Naive B cell (primary cell): ENCODE results near the gene GALE. TPM values are rescaled to one million over a fixed set of nuclear protein-coding genes. Genes with fewer than 3 reads are reported as not detected.

ENCODE experiments used
- ATAC-seq, 2 donors: fragments of 150-1000 bp; cut with Tn5 transposase; 2 replicates each; pipeline ENCODE4 v1.10.0; 2021; ENCODE audit warnings: low read depth in 2 of 2, mild to moderate bottlenecking in 2 of 2, moderate library complexity in 2 of 2
- DNase-seq: peaks from one replicate; pipeline ENCODE4 v3.0.0; 2022
- H3K27ac Mint-ChIP-seq, 6 donors: one replicate each; pipeline ENCODE4 v1.8.0; 2020 to 2022; ENCODE audit warnings: mild to moderate bottlenecking in 6 of 6, mixed read lengths in 6 of 6, moderate library complexity in 5 of 6, inconsistent platforms in 2 of 6
- H3K27me3 Mint-ChIP-seq, 3 donors: one replicate each; pipeline ENCODE4 v1.8.0; 2021 to 2022; ENCODE audit warnings: mixed read lengths in 3 of 3, mild to moderate bottlenecking in 1 of 3
- H3K36me3 Mint-ChIP-seq, 2 donors: one replicate each; pipeline ENCODE4 v1.8.0; 2020 to 2022; ENCODE audit warnings: mixed read lengths in 2 of 2, inconsistent platforms in 1 of 2, mild to moderate bottlenecking in 1 of 2
- H3K4me1 Mint-ChIP-seq, 3 donors: one replicate each; pipeline ENCODE4 v1.8.0; 2020 to 2022; ENCODE audit warnings: mixed read lengths in 3 of 3, inconsistent platforms in 1 of 3, mild to moderate bottlenecking in 1 of 3, moderate library complexity in 1 of 3
- H3K4me3 Mint-ChIP-seq, 8 donors: one replicate each; pipeline ENCODE4 v1.8.0; 2020 to 2022; ENCODE audit warnings: mild to moderate bottlenecking in 8 of 8, mixed read lengths in 8 of 8, moderate library complexity in 8 of 8, inconsistent platforms in 2 of 8
- H3K9me3 Mint-ChIP-seq, 7 donors: one replicate each; pipeline ENCODE4 v1.8.0; 2020 to 2022; ENCODE audit warnings: mixed read lengths in 7 of 7, mild to moderate bottlenecking in 5 of 7, inconsistent platforms in 2 of 7, moderate library complexity in 1 of 7
- polyA plus RNA-seq, 6 donors: library from polyadenylated mRNA; unstranded; fragments of 300-500 nt; fragmentation: Illumina TruSeq; gene quantifications; one replicate each; pipeline ENCODE4 v1.2.3, GENCODE V29; 2021; ENCODE audit warnings: low read depth in 6 of 6

GALE gene
- polyA plus RNA-seq, 6 donors from 2014 or later: 3.8 to 7.9 (median 4.3) TPM; not detected in 1

DNA sequence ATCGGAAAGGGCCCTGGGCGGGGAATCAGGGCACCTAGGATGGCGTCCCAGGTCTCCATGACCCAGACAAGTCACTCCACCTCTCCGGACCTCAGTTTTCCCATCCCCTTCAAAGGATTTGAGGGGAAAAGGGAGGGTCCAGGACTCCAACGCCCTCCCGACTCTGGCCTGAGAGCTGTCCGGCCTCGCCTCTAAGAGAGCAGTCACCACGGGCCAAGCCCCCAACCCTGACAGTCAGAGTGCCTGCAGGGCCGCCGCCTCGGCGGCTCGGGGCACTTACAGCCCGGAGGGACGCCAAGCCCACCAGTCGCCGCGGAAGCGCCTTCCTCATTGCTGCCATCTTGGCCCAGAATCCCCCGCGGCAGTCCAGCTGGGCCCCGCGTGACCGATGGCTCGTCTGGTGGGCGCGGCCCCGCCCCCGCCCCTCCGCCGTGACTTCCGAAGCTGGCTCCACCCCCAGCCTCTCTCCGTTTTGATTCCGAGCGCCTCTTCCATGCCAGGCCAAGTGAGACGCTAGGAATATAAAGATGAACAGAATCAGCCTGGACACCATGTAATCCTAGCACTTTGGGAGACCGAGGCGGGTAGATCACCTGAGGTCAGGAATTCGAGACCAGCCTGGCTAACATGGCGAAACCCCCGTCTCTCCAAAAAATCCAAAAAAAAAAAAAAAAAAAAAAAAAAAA, 24.7 kb upstream of the GALE start, which contains the start of gene HMGCL:
Gene HMGCL (minus strand): TSS at position 354 of the 686 bp plus-strand sequence. CDS start 14 bp downstream, at position 340.
- DNase-seq: peak; percentile 85
- peak within 1 kb of the TSS; percentile 95 to 99 (median 97) for H3K27ac Mint-ChIP-seq
- peak; percentile 96 to 98 for ATAC-seq
- peaks cover 15 to 34% (median 24%) of the 10 kb centered on the region in 3 donors for H3K4me1 Mint-ChIP-seq
- H3K27me3 Mint-ChIP-seq: no peaks in the 10 kb centered on the region
- H3K4me3 Mint-ChIP-seq: peak within 1 kb of the TSS; percentile 91 to 99 (median 96)
- no peaks in the 10 kb centered on the region for H3K36me3 Mint-ChIP-seq
- H3K9me3 Mint-ChIP-seq: no peaks in the 10 kb centered on the region

- H3K4me3 Mint-ChIP-seq: peak overlapping the region; percentile 91 to 99 (median 96)
- no peaks in the 10 kb centered on the region for H3K27me3 Mint-ChIP-seq
- peaks cover 15 to 34% (median 24%) of the 10 kb centered on the region in 3 donors for H3K4me1 Mint-ChIP-seq
- ATAC-seq: peak; percentile 3 to 6
- DNase-seq: no peak
- no peaks in the 10 kb centered on the region for H3K36me3 Mint-ChIP-seq
- H3K9me3 Mint-ChIP-seq: no peaks in the 10 kb centered on the region
- H3K27ac Mint-ChIP-seq: peak overlapping the region; percentile 95 to 99 (median 97)
These were observed 24.1 kb upstream of the GALE start for GRCh38 chr1:23824711-23825075.

- Mint-ChIP-seq H3K27ac (peak overlapping the region in 3 of 6 donors; percentile 81 to 95 (median 87)), H3K36me3 (no peaks in the 10 kb centered on the region), H3K9me3 (no peaks in the 10 kb centered on the region), H3K4me1 (peaks cover 15 to 34% (median 24%) of the 10 kb centered on the region in 3 donors), H3K27me3 (no peaks in the 10 kb centered on the region), H3K4me3 (peak overlapping the region; percentile 25 to 99 (median 80))
- DNase-seq (no peak), ATAC-seq (no peak)
These were observed 23.2 kb upstream of the GALE start for GRCh38 chr1:23823767-23824166.

DNA sequence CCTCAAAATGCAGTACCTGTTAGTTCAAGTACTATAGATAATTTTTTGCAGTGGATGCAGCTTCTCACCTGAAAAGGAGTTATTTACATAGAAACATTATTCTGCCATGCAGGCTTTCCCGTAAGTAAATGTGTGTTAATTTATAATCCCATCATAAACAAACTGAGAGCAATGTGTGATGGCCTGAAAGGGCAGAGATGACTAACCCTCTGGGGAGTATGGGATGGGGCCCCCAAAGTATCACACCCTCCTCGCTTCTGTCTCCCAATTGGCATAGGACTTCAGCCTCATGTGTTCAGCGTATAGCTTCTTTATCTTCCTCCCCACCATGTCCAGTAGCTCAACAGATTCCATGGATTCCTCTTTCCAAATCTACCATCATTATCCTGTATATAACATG, 17.1 kb upstream of the GALE start:
- peaks cover 0 to 5% of the 10 kb centered on the region in 2 donors for H3K36me3 Mint-ChIP-seq
- ATAC-seq (no peak), DNase-seq (no peak)
- no peaks in the 10 kb centered on the region for H3K9me3 Mint-ChIP-seq
- H3K27me3 Mint-ChIP-seq: no peaks in the 10 kb centered on the region
- peaks cover 5 to 11% (median 10%) of the 10 kb centered on the region in 3 donors for H3K4me1 Mint-ChIP-seq
- H3K4me3 Mint-ChIP-seq: no peak overlapping the region
- H3K27ac Mint-ChIP-seq: peak overlapping the region in 1 of 6 donors; percentile 39

GRCh38 chr1:23816906-23817305, 16.4 kb upstream of the GALE start:
- no peaks in the 10 kb centered on the region for H3K27me3 Mint-ChIP-seq
- no peak overlapping the region for H3K27ac Mint-ChIP-seq
- H3K4me3 Mint-ChIP-seq: peak overlapping the region in 1 of 8 donors; percentile 43
- no peaks in the 10 kb centered on the region for H3K9me3 Mint-ChIP-seq
- ATAC-seq: no peak
- DNase-seq: no peak
- peaks cover 0 to 5% of the 10 kb centered on the region in 2 donors for H3K36me3 Mint-ChIP-seq
- H3K4me1 Mint-ChIP-seq: peaks cover 4 to 10% (median 10%) of the 10 kb centered on the region in 3 donors

GRCh38 chr1:23816361-23816760, 15.8 kb upstream of the GALE start:
- Mint-ChIP-seq H3K4me1 (peaks cover 2 to 16% (median 7%) of the 10 kb centered on the region in 3 donors), H3K27ac (no peak overlapping the region), H3K9me3 (no peaks in the 10 kb centered on the region), H3K4me3 (no peak overlapping the region), H3K36me3 (peaks cover 0 to 5% of the 10 kb centered on the region in 2 donors), H3K27me3 (no peaks in the 10 kb centered on the region)
- DNase-seq (no peak), ATAC-seq (no peak)

DNA sequence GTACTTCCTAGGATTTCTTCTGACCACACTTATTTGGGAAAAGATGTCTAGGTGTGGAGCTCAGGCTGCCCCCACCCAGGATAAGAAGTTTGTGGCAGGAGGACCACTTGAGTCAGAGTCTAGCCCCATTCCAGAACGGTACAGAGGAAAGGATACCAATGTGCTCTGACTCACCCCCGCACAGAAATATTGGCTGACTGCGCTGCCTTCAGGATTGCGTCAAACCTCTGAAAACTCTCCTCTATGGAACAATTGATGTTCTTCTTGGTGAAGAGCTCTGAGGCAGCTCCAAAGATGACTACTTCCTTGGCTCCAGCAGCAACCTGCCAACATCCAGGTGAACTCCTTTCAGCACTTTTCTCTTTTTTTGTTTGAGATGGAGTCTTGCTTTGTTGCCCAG, 13.5 kb upstream of the GALE start:
- no peaks in the 10 kb centered on the region for H3K9me3 Mint-ChIP-seq
- DNase-seq: no peak
- peaks cover 20 to 35% (median 27%) of the 10 kb centered on the region in 3 donors for H3K4me1 Mint-ChIP-seq
- ATAC-seq: no peak
- H3K27me3 Mint-ChIP-seq: no peaks in the 10 kb centered on the region
- H3K4me3 Mint-ChIP-seq: no peak overlapping the region
- H3K36me3 Mint-ChIP-seq: peaks cover 0 to 5% of the 10 kb centered on the region in 2 donors
- peak overlapping the region in 3 of 6 donors; percentile 24 to 76 (median 26) for H3K27ac Mint-ChIP-seq

DNA sequence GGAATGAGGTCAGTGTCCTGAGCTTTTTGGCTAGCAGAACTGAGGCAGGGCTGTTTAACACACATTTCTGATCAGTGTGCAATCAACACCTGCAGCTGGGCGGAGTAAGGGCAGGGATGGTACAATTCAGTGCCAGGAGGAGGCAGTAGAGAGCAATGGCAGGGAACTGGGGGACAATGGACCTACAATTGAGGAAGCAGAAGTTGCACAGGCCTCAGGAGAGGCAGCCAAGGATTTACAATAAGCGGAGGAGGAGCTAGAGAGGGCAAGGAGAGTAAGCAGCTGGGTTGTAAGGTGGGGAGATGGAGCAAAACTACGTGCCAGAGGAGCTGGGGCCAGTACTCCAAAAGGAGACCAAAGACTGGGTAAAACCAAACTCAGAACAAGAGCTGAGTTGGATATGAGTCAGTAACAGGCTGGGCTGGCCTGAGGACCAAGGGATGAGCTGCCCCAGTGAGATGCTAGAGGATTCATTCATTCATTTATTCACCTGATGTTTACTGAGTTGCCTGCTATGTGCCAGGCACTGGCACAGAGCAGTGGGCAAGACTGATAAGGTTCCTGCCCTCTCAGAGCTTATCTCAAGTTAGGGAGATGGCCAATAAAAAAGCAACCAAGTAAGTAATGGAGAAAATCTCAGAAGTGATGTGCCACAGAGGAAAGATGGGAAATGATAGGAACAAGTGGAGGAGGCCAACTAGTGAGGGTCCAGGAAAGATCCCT, 10.4 kb upstream of the GALE start:
- H3K27ac Mint-ChIP-seq: peak overlapping the region in 4 of 6 donors; percentile 41 to 87 (median 78)
- DNase-seq: peak; percentile 76
- H3K4me3 Mint-ChIP-seq: no peak overlapping the region
- peaks cover 23 to 35% (median 27%) of the 10 kb centered on the region in 3 donors for H3K4me1 Mint-ChIP-seq
- peak; percentile 86 to 88 for ATAC-seq
- H3K9me3 Mint-ChIP-seq: no peaks in the 10 kb centered on the region
- peaks cover 0 to 4% of the 10 kb centered on the region in 2 donors for H3K36me3 Mint-ChIP-seq
- H3K27me3 Mint-ChIP-seq: no peaks in the 10 kb centered on the region

- H3K4me3 Mint-ChIP-seq: peak overlapping the region in 2 of 8 donors; percentile 2 to 22
- DNase-seq: peak; percentile 85
- peak overlapping the region in 5 of 6 donors; percentile 41 to 94 (median 80) for H3K27ac Mint-ChIP-seq
- H3K4me1 Mint-ChIP-seq: peaks cover 33 to 38% (median 37%) of the 10 kb centered on the region in 3 donors
- peaks cover 4 to 9% of the 10 kb centered on the region in 2 donors for H3K36me3 Mint-ChIP-seq
- peak; percentile 84 to 87 for ATAC-seq
- H3K9me3 Mint-ChIP-seq: no peaks in the 10 kb centered on the region
- no peaks in the 10 kb centered on the region for H3K27me3 Mint-ChIP-seq
These were observed 9.2 kb upstream of the GALE start for GRCh38 chr1:23809751-23810171.

DNA sequence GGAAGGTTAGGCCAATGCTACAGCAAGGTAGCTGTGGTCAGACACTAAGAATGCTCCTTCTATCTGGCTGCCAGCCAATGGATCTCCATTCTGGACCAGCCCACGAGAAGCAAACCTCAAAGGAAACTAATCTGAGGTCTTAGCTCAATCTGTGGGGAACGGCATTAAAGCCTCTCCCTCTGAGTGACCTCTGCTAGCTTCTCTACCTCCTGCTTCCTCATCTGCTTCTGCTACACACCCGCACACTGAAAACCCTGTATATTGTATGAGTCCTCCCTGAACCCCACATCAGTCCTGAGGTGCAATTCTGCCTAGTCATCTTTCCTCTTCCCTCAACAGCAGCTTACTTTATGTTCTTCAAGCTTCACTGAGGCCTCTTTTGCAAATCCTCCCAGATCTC, 6.9 kb upstream of the GALE start:
- peaks cover 27 to 40% (median 34%) of the 10 kb centered on the region in 3 donors for H3K4me1 Mint-ChIP-seq
- DNase-seq (no peak), ATAC-seq (no peak)
- H3K4me3 Mint-ChIP-seq: no peak overlapping the region
- H3K9me3 Mint-ChIP-seq: no peaks in the 10 kb centered on the region
- H3K36me3 Mint-ChIP-seq: peaks cover 4 to 16% of the 10 kb centered on the region in 2 donors
- H3K27me3 Mint-ChIP-seq: no peaks in the 10 kb centered on the region
- H3K27ac Mint-ChIP-seq: peak overlapping the region in 2 of 6 donors; percentile 4 to 87

GRCh38 chr1:23806280-23806679, 5.7 kb upstream of the GALE start:
- H3K36me3 Mint-ChIP-seq: peaks cover 4 to 16% of the 10 kb centered on the region in 2 donors
- peaks cover 23 to 38% (median 31%) of the 10 kb centered on the region in 3 donors for H3K4me1 Mint-ChIP-seq
- no peaks in the 10 kb centered on the region for H3K9me3 Mint-ChIP-seq
- H3K4me3 Mint-ChIP-seq: peak overlapping the region in 1 of 8 donors; percentile 66
- no peak for DNase-seq
- H3K27me3 Mint-ChIP-seq: no peaks in the 10 kb centered on the region
- peak overlapping the region in 2 of 6 donors; percentile 53 to 94 for H3K27ac Mint-ChIP-seq
- no peak for ATAC-seq

DNA sequence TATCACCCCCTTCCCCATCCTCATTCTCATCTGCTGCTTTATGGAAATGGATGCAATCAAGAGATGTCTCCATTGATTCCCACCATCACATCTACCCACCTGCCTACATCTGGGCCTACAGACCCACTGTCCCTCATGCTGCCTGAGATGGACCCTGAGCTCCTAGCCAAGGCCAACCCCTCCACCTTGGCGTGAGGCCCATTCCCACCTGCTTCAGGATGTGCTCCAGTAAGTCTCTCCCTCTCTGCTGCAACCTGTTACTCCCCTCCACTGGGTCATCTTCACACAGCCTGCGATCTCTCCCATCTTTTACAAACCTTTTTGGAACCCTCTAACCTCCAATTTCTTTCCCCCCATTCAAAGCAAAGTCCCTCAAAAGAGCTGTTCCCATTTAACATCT, 4.5 kb upstream of the GALE start:
- DNase-seq (no peak), ATAC-seq (no peak)
- Mint-ChIP-seq H3K4me1 (peaks cover 10 to 31% (median 24%) of the 10 kb centered on the region in 3 donors), H3K36me3 (peaks cover 4 to 16% of the 10 kb centered on the region in 2 donors), H3K9me3 (no peaks in the 10 kb centered on the region), H3K4me3 (peak overlapping the region in 1 of 8 donors; percentile 61), H3K27ac (no peak overlapping the region), H3K27me3 (no peaks in the 10 kb centered on the region)

DNA sequence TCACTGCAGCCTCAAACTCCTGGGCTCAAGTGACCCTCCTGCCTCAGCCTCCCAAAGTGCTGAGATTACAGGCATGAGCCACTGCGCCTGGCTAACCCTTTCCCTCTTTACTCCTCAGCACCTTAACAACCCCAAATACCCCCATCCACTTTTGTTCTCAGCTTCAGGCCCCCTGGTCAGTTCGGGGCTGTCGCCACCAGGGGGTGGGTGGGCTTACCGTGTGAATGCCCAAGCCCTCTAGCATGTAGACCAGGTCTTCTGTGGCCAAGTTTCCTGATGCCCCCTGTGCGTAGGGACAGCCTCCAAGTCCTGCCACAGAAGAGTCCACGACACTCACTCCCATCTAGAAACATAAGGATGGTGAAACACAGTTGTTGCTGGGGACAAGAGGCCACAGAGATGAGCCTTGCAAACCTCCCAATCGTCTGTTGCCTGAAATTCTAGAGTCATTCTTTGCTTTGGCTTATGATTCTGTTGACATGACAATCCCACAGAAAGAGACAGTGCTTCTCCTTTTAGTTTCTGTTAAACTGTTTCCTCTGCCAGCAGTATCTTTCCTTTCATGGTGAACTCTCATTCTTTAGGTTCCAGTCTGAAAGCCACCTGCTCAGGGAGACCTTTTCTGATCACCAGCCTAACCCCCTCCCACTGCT, 3.8 kb upstream of the GALE start:
- H3K4me1 Mint-ChIP-seq: peaks cover 8 to 31% (median 22%) of the 10 kb centered on the region in 3 donors
- no peak for ATAC-seq
- no peak for DNase-seq
- peak overlapping the region in 1 of 8 donors; percentile 61 for H3K4me3 Mint-ChIP-seq
- peak overlapping the region in 2 of 6 donors; percentile 33 to 34 for H3K27ac Mint-ChIP-seq
- peaks cover 4 to 16% of the 10 kb centered on the region in 2 donors for H3K36me3 Mint-ChIP-seq
- no peaks in the 10 kb centered on the region for H3K9me3 Mint-ChIP-seq
- no peaks in the 10 kb centered on the region for H3K27me3 Mint-ChIP-seq
